Adrenal gland (tissue), 5 donors: ENCODE results near the gene CIAO3.

ENCODE experiments used
- POLR2A ChIP-seq, 2 donors: fragments of 450-650 bp; IDR thresholded peaks; one replicate each; pipeline ENCODE4 v1.6.1; 2017; ENCODE audit warnings: antibody characterized with exemption in 2 of 2, mild to moderate bottlenecking in 2 of 2, moderate library complexity in 1 of 2
- TF ChIP-seq, protein P1 (sequence below), 6 experiments: fragments of 450-650 bp in 4 of 6; fragments of 200-600 bp in 2 of 6; sonication (generic) in 1 of 6; IDR thresholded peaks; 1 replicate in 5 of 6; 2 replicates in 1 of 6; pipeline versions ENCODE4 v1.5.1 to v1.8.0; 2016 to 2021; ENCODE audit warnings: antibody characterized with exemption in 6 of 6, mild to moderate bottlenecking in 2 of 6, moderate library complexity in 1 of 6
- donor health status: DM: no; HTN: no; CAD: no.

DNA sequence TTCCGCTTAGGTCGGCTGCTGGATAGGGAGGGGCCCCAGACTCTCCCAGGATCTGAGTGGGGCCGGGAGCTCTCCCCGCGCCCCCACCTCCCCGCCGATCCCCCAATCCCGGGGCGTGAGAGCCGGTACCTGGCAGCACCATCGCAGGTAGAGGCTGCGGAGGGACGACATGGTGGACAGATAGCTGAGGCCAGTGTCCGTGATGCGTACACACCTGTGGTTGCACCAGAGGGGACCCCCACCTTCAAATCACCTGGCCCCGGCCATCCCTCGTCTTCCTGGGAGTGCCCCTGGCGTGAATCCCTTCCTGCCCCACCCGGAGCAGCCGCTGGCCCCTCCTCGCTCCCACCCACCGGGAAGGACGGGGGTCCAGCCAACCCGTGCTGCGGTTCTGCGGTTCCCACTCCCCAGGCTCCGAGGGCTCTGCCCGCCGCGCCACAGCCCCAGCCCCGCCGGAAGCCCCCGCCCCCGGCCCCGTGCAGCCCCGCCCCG is 45.9 kb downstream of the CIAO3 start:
- TF ChIP-seq, protein P1, sequence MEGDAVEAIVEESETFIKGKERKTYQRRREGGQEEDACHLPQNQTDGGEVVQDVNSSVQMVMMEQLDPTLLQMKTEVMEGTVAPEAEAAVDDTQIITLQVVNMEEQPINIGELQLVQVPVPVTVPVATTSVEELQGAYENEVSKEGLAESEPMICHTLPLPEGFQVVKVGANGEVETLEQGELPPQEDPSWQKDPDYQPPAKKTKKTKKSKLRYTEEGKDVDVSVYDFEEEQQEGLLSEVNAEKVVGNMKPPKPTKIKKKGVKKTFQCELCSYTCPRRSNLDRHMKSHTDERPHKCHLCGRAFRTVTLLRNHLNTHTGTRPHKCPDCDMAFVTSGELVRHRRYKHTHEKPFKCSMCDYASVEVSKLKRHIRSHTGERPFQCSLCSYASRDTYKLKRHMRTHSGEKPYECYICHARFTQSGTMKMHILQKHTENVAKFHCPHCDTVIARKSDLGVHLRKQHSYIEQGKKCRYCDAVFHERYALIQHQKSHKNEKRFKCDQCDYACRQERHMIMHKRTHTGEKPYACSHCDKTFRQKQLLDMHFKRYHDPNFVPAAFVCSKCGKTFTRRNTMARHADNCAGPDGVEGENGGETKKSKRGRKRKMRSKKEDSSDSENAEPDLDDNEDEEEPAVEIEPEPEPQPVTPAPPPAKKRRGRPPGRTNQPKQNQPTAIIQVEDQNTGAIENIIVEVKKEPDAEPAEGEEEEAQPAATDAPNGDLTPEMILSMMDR (IDR thresholded peaks at IDR 0.05), result no peak
- no peak for TF ChIP-seq POLR2A (IDR thresholded peaks at IDR 0.05)
